Upper lobe of left lung (tissue), 4 donors: ENCODE measurements around the gene GOLGA6L26.
"Not testable (repeated sequence)": the region's sequence is repeated elsewhere in the genome, so short reads cannot be mapped to it uniquely, and the experiment has no call there.

Experiments used
- CTCF ChIP-seq, 6 experiments: fragments of 450-650 bp in 4 of 6; fragments of 200-600 bp in 2 of 6; sonication (generic) in 2 of 6; IDR thresholded peaks; one replicate each; pipeline ENCODE4 v1.5.1; 2016 to 2019; ENCODE audit warnings: antibody characterized with exemption in 6 of 6
- EP300 ChIP-seq, 4 donors: sonication (generic); formaldehyde crosslinking; IDR thresholded peaks; one replicate each; pipeline ENCODE4 v1.5.1; 2017; ENCODE audit warnings: antibody characterized with exemption in 4 of 4, control low read depth in 2 of 4
- POLR2AphosphoS5 ChIP-seq, 2 donors: sonication (generic); formaldehyde crosslinking; IDR thresholded peaks; one replicate each; pipeline ENCODE4 v1.5.1; 2017; ENCODE audit warnings: antibody characterized with exemption in 2 of 2

- TF ChIP-seq EP300, POLR2AphosphoS5, CTCF (IDR thresholded peaks at IDR 0.05): not testable (repeated sequence)
Measured at GRCh38 chr15:23334096-23334495, at the start of gene GOLGA6L26.
